Measurements from ENCODE around the gene ENO2.
"Not testable (repeated sequence)": the region's sequence is repeated elsewhere in the genome, so short reads cannot be mapped to it uniquely, and the experiment has no call there.

DNA sequence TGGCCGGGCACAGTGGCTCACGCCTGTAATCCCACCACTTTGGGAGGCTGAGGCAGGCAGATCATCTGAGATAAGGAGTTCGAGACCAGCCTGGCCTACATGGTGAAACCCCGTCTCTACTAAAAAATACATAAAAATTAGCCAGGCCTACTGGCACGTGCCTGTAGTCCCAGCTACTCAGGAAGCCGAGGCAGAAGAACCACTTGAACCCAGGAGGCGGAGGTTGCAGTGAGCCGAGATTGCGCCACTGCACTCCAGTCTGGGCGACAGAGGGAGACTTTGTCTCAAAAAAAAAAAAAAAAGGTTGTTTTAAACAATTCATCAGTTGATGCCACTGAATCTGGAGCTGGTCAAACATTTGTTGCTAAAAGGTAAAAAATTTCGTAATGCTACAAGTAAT lies 34.6 kb upstream of the ENO2 start:
- TF ChIP-seq, protein P1, sequence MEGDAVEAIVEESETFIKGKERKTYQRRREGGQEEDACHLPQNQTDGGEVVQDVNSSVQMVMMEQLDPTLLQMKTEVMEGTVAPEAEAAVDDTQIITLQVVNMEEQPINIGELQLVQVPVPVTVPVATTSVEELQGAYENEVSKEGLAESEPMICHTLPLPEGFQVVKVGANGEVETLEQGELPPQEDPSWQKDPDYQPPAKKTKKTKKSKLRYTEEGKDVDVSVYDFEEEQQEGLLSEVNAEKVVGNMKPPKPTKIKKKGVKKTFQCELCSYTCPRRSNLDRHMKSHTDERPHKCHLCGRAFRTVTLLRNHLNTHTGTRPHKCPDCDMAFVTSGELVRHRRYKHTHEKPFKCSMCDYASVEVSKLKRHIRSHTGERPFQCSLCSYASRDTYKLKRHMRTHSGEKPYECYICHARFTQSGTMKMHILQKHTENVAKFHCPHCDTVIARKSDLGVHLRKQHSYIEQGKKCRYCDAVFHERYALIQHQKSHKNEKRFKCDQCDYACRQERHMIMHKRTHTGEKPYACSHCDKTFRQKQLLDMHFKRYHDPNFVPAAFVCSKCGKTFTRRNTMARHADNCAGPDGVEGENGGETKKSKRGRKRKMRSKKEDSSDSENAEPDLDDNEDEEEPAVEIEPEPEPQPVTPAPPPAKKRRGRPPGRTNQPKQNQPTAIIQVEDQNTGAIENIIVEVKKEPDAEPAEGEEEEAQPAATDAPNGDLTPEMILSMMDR (IDR thresholded peaks at IDR 0.05) = not testable (repeated sequence)
- not testable (repeated sequence) for TF ChIP-seq POLR2AphosphoS5 (IDR thresholded peaks at IDR 0.05); POLR2A (IDR thresholded peaks at IDR 0.05; ENCODE audit: low read depth)
